HEK293T (cell line): ENCODE measurements around the gene SUCLG2.

ENCODE experiments used
- HDGF ChIP-seq: fragments of 450-650 bp; IDR thresholded peaks from 2 replicates; pipeline ENCODE4 v1.6.1; 2017; ENCODE audit warnings: antibody characterized with exemption, borderline replicate concordance
- ZNF384 ChIP-seq: fragments of 450-650 bp; IDR thresholded peaks from 2 replicates; pipeline ENCODE4 v1.6.1; 2016

GRCh38 chr3:67521053-67521646 is 133.3 kb downstream of the SUCLG2 start:
- TF ChIP-seq ZNF384 (no peak), HDGF (no peak)
